NCI-H1048 (cell line): ENCODE data around the gene SHISA7.
"Not testable (repeated sequence)": the region's sequence is repeated elsewhere in the genome, so short reads cannot be mapped to it uniquely, and the experiment has no call there.

ENCODE experiments used
- DNase-seq: peaks from one replicate; lab custom pipeline; 2025; lab: John Stamatoyannopoulos, UW

The SHISA7 gene

DNA sequence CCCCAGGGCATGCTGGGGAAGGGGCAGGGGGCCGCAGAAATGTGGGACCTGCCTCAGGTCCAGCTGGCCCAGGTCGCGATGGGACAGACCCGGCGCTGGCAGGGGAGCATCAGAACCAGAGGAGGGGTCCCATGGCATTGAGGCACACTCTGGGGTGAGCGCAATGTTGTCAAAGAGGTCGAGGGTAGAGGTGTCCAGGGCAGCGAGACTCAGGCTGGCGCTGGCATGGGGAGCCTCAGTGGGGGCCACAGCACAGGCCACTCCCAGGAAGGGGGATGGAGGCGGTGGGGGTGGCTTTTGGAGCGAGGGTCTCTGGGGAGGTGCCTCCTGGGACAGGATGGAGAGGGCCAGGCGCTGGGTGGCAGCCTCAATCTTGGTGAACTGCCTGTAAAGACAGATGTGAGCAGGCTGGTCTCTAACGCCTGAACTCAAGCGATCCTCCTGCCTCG, 20.5 kb upstream of the SHISA7 start:
- DNase-seq: no peak

- no peak for DNase-seq
These were observed 19.6 kb upstream of the SHISA7 start for GRCh38 chr19:55462722-55463121.

DNA sequence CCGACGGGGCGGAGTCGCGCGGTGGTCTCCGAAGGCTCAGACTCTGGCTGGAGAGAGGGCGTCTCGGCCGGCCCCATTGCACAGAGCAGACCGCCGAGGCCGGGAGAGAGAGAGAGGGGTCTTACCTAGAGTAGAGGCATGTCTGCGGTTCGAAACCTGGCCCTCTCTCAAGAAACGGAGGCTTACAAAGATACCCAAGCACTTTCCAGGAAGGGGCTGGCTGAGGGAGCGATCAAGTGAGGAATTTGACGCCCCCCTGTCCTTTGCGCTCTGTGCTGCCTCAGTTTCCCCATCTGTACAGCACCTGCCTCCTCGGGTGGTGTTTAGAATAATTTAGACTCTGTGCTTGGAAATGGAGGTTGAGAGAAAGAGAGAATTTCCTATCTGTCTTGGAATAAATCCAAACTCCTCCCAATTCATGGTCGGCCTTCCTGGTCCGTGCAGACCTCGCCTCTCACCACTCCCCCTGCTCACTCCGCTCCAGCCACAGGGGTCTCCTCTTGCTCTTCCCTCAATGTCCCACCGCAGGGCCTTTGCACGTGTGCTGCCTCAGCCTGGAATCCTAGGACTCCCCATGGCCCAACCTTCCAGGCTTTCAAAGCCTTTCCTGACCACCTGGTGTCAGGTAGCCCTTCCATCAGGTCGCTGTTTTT, 19.0 kb upstream of the SHISA7 start:
- DNase-seq: no peak

GRCh38 chr19:55461259-55461973, 18.3 kb upstream of the SHISA7 start, which contains the start of gene ISOC2:
ISOC2 (minus strand) TSS chr19:55461642; CDS start chr19:55456486, 5,156 bp downstream.
- DNase-seq: peak; percentile 97

DNA sequence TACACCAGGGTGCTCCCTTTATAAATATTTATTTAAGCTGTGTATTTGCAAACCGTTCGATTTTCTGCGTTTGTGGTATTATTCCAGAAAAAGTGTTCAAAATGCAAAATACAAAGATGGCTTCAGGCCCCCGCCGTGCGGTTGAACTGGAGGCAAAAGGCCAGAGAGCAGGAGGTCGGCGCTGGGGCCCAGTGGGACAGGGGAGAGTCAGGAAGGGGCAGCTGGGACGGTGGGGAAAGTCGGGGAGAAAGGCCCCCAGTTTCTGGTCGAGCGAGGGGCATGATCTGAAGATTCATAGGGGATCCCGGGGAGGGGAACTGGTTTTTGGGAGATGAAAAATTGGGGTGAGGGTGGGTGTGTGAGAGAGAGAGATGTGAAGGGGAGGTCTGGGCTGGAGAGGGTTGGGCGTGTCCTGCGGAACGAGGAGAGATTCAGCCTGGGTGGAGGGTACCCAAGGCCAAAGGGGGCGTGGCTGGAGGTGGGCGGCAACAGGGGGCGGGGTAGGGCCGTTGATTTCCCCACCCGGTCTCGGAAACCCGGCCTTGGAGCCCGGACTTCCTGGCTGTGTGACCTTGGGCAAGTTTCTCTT, 17.7 kb upstream of the SHISA7 start:
- DNase-seq: no peak

DNA sequence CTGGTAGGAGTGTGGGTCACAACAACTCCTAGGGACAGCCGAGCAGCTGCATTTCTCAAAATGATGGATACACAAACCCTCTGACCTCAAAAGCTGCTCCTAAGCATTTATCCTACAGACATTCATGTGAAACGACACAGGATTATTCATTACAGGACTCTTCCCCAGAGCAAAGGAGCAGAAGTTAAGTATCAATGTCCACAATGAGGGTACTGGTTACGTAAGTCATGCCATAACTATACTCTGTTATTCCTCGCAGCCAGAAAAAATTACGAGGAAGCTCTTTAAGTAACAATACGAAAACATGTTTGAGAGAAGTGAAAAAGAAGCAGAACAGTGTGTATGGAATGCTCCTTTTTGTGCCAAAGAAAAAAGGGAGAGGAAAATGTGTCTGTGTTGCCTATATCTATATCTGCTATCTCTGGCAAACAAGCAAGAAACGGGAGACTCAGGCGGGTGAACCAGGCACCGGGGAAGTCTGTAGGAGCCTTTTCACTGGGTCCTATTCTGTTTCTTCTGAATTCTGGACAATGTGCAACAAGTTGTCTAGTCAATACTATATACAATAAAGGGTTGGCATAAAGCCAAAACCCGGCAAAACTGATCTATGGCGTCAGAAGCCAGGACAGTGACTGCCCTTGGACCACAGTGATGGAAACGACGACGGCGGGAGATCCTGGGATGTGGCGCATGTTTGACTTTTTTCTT, 17.0 kb upstream of the SHISA7 start:
- DNase-seq: no peak

- no peak for DNase-seq
These were observed 16.4 kb upstream of the SHISA7 start for GRCh38 chr19:55459551-55459949.

DNA sequence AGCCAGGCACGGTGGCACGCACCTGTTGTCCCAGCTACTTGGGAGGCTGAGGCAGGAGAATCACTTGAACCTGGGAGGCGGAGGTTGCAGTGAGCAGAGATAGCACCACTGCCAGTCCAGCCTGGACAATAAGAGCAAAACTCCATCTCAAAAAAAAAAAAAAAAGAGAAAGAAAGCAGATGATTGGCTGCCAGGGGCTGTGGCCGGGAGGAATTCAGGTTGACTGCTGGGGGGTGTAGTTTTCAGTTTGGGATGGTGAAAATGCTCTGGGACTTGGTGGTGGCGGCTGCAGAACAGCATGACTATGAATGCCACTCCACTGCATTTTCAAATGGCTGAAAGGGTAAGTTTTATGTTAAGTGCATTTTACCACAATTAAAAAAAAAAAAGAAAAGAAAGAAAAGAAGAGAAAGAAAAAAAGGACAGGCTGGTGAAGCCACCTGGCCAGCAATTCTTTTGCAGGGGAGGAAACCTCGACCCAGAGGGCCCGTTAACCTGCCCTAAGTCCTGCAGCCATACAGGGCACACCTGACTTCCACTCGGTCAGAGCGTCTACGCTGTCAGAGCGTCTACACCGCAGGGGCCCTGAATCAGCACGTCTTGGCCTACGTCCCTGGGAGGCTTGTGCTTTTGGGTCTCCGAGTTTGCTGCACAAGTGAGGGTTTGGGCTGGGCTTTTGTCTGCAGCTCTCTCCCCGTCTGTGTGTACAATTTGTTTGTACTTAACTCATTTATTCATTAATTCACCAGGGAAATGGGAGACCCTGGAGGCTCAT, 14.8 kb upstream of the SHISA7 start:
- no peak for DNase-seq

GRCh38 chr19:55456347-55456746, 13.2 kb upstream of the SHISA7 start:
- no peak for DNase-seq

- DNase-seq: no peak
These were observed 12.6 kb upstream of the SHISA7 start for GRCh38 chr19:55455576-55456235.

- no peak for DNase-seq
These were observed 11.7 kb upstream of the SHISA7 start for GRCh38 chr19:55454787-55455243.

- no peak for DNase-seq
These were observed 10.6 kb upstream of the SHISA7 start for GRCh38 chr19:55453511-55454260.

DNA sequence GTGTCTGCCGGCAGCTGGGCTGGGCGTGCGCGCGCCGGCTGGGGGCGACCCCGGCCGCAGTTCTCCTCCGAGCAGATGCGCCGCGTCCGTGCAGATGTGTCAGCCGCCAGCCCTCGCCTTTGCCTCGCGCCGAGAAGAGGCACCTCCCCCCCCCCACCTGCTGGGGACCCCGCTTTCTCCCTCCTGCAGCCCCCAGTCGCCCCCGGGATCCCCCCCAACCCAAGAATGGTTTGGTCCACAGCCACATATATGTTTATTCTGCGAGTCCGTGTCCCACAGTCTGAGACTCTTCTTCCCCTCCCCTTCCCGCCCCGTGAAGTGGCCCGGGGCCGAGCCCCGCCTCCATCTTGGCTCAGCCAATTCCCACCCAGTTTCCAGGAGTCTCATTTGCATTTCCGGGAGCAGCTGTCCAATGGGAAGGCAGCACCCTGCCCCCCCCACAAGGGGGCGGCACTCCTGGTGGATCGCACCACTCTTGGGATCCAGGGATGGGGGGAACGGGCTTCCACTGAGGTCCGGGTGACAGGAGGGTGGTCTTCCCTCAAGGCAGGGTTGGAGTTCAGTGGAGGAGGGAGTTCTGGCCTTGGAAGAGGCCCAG, 9.7 kb upstream of the SHISA7 start:
- DNase-seq: peak; percentile 77

- DNase-seq: no peak
These were observed 9.1 kb upstream of the SHISA7 start for GRCh38 chr19:55451965-55452748.

DNA sequence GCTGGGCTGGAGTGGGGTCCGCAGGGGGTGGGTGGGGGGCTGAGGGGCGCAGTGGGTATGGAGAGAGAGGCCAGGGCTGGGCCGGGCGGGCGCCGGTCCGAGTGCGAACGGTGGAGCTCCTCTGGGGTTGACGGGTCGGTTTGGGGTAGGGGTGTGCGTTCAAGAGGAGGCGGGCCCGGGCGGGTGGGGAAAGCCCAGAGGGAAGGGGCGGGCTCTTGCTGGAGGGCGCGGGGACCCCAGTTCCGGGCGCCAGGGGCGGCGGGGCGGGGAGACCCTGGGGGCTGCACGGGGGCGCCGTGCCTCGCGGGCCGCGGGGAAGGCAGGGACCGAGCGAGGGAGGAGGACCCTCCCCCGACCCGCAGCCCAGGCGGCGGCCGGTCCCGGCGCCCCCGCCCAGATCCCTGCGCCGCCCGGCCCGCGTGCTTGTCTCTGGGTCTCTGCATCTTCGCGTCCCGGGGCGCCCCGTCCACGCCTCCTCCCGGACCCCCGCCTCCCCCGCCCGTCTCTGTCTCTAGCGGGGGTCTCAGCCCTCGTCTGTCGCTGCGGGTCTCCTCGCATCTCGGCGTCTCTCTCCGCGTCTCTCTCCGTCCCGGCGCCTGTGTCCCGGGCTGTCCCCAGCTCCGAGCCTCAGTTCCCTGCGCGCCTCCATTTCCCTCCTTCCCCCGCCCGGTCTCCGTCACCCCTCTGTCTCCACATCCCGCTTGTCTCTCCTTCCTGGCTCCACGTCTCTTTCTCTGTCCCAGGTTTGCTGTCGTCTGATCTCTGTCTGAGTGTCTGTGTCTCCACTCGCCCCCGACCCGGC, 8.3 kb upstream of the SHISA7 start:
- no peak for DNase-seq

- no peak for DNase-seq
These were observed 6.4 kb upstream of the SHISA7 start for GRCh38 chr19:55449469-55449868.

DNA sequence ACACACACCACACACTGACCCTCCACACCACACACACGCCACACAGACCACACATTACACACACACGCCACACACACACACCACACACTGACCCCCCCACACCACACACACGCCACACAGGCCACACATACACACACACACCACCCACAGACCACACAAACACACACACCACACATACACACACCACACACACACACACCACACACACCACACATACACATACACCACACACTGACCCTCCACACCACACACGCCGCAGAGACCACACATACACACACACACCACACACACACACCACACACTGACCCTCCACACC, 5.0 kb upstream of the SHISA7 start:
- DNase-seq: not testable (repeated sequence)

GRCh38 chr19:55447421-55448174, 4.5 kb upstream of the SHISA7 start:
- DNase-seq: no peak
